Measurements from ENCODE around the gene SKIL.

Gene SKIL

DNA sequence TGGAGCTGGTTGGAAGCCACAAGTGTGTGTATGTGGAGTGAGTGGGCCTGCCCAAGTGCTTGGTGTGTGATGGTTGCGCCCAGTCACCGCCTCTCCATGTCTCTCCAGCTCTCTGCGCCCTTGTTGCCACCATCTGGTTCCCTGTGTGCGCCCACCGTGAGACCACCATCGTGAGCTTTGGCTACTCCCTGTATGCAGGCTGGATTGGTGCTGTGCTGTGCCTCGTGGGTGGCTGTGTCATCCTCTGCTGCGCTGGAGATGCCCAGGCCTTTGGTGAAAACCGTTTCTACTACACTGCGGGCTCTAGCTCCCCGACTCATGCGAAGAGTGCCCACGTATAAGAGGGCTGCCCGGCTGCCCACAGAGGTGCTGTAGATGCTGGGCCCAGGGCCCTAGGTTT lies 74.9 kb downstream of the SKIL start:
- Histone ChIP-seq H2AFZ (ENCODE audit: low read length) (no peak overlapping the region), H3K27me3 (ENCODE audit: insufficient read depth, low read length) (0 out of 2 replicates have a peak, but pooled peaks cover 3% of the 10 kb centered on the region), H3K27ac (ENCODE audit: low read depth, low read length, poor library complexity, severe bottlenecking) (no peak overlapping the region), H3K36me3 (ENCODE audit: insufficient read depth, low read length) (no peaks in the 10 kb centered on the region), H4K20me1 (ENCODE audit: insufficient read depth, low read length) (no peaks in the 10 kb centered on the region), H3K4me1 (ENCODE audit: insufficient read depth, low read length, severe bottlenecking) (no peaks in the 10 kb centered on the region), H3K79me2 (ENCODE audit: insufficient read depth, low read length) (no peaks in the 10 kb centered on the region), H3F3A (ENCODE audit: insufficient read depth, low read length) (no peaks in the 10 kb centered on the region), H3K9me3 (ENCODE audit: low read length) (no peaks in the 10 kb centered on the region), H3K9ac (ENCODE audit: low read length) (no peak overlapping the region), H3K9me2 (ENCODE audit: low read depth, low read length) (no peaks in the 10 kb centered on the region), H3K4me2 (ENCODE audit: low read length) (no peak overlapping the region), H3K4me3 (ENCODE audit: low read depth, low read length, poor library complexity, severe bottlenecking) (no peak overlapping the region)
- TF ChIP-seq EZH2 (IDR thresholded peaks at IDR 0.05; ENCODE audit: borderline replicate concordance, low read length): no peak
- no peak for TF ChIP-seq CTCF (IDR thresholded peaks at IDR 0.05; ENCODE audit: low read length)

DNA sequence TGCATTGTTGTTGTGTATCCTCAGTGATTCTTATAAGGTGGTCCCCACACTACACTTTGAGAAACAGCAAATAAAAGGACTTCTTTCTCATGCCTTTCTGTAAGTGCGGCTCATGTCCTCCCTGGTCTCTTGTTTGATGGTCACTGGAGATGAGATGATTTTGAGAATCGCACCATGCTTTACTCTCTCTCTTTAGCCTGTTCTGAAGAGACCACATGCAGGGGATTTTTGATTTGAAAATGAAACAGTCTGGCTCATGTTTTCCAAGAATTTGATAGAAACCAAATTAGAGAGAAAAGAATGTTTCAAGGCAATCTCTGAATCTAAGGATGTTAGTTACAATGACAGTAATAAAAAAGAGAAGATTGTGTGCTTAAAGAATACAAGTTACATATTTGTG lies 79.2 kb downstream of the SKIL start:
- Histone ChIP-seq H3K4me2 (ENCODE audit: low read length) (no peak overlapping the region), H3K36me3 (ENCODE audit: insufficient read depth, low read length) (no peaks in the 10 kb centered on the region), H3K79me2 (ENCODE audit: insufficient read depth, low read length) (no peaks in the 10 kb centered on the region), H3K4me3 (ENCODE audit: low read depth, low read length, poor library complexity, severe bottlenecking) (no peak overlapping the region), H3K9me3 (ENCODE audit: low read length) (no peaks in the 10 kb centered on the region), H4K20me1 (ENCODE audit: insufficient read depth, low read length) (no peaks in the 10 kb centered on the region), H2AFZ (ENCODE audit: low read length) (no peak overlapping the region), H3K27ac (ENCODE audit: low read depth, low read length, poor library complexity, severe bottlenecking) (no peak overlapping the region), H3K4me1 (ENCODE audit: insufficient read depth, low read length, severe bottlenecking) (no peaks in the 10 kb centered on the region), H3K9ac (ENCODE audit: low read length) (no peak overlapping the region), H3F3A (ENCODE audit: insufficient read depth, low read length) (no peaks in the 10 kb centered on the region), H3K9me2 (ENCODE audit: low read depth, low read length) (no peaks in the 10 kb centered on the region), H3K27me3 (ENCODE audit: insufficient read depth, low read length) (peaks cover 10% of the 10 kb centered on the region; the same call in 1 of the 2 replicates)
- no peak for TF ChIP-seq CTCF (IDR thresholded peaks at IDR 0.05; ENCODE audit: low read length)
- no peak for TF ChIP-seq EZH2 (IDR thresholded peaks at IDR 0.05; ENCODE audit: borderline replicate concordance, low read length)

DNA sequence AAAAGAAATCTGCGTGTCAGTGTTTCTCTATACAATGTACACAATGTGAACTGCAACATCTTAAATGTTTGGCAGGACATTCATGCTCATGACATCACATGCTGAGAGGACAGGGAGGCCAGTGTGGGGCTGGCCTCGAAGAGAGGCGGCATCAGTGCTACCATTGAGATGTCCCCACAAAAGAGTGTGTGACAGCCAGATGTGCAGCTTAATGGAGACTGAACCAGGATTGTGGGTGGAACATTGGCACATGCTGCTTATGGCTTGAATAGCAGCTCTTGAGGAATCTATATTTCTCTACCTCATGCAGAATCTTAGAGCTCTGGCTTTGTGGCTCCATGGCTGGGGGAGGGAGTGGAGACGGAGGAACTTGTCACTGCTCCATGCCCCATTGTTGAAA lies 79.7 kb downstream of the SKIL start:
- Histone ChIP-seq H2AFZ (ENCODE audit: low read length) (no peak overlapping the region), H3K4me1 (ENCODE audit: insufficient read depth, low read length, severe bottlenecking) (no peaks in the 10 kb centered on the region), H3K9me3 (ENCODE audit: low read length) (no peaks in the 10 kb centered on the region), H3K27ac (ENCODE audit: low read depth, low read length, poor library complexity, severe bottlenecking) (no peak overlapping the region), H3K36me3 (ENCODE audit: insufficient read depth, low read length) (no peaks in the 10 kb centered on the region), H3F3A (ENCODE audit: insufficient read depth, low read length) (no peaks in the 10 kb centered on the region), H3K79me2 (ENCODE audit: insufficient read depth, low read length) (no peaks in the 10 kb centered on the region), H3K4me2 (ENCODE audit: low read length) (no peak overlapping the region), H3K27me3 (ENCODE audit: insufficient read depth, low read length) (peaks cover 10% of the 10 kb centered on the region; the same call in 1 of the 2 replicates), H3K9ac (ENCODE audit: low read length) (no peak overlapping the region), H3K4me3 (ENCODE audit: low read depth, low read length, poor library complexity, severe bottlenecking) (no peak overlapping the region), H4K20me1 (ENCODE audit: insufficient read depth, low read length) (no peaks in the 10 kb centered on the region), H3K9me2 (ENCODE audit: low read depth, low read length) (no peaks in the 10 kb centered on the region)
- TF ChIP-seq CTCF (IDR thresholded peaks at IDR 0.05; ENCODE audit: low read length): no peak

Data from OCI-LY1 (cell line).